22Rv1 (cell line): ENCODE data around the gene TMEFF1.

Experiments used
- H3K27ac ChIP-seq: fragments of 450-650 bp; 2 replicates; pipeline ENCODE4 v1.5.1; 2017
- CTCF ChIP-seq: fragments of 450-650 bp; IDR thresholded peaks from 2 replicates; pipeline ENCODE4 v1.5.1; 2017; ENCODE audit warnings: mild to moderate bottlenecking
- ZFX ChIP-seq: fragments of 450-650 bp; IDR thresholded peaks from 2 replicates; pipeline ENCODE4 v1.6.1; 2017; ENCODE audit warnings: antibody characterized with exemption, borderline replicate concordance

TMEFF1 gene

GRCh38 chr9:100554935-100555401 is 82.0 kb downstream of the TMEFF1 start:
- TF ChIP-seq ZFX (no peak), CTCF (no peak)
- no peak overlapping the region for H3K27ac ChIP-seq

DNA sequence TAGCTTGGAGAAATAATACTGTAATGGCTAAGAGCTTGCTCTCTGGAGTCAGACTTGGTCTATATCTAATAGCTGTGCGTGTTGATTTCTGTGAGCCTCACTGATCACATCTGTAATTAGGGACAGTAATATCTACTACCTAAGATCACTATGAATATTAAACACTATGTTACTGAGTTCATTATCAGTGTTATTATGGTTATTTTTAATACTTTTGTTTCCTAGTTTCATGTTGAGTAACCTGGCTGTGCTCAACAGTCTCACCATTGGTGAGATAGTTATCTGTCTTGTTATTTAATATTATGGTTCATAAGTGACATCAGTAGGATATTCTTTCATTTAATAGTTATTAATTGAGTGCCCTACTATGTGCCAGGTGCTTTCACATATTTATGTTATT is 82.5 kb downstream of the TMEFF1 start:
- H3K27ac ChIP-seq, result no peak overlapping the region
- TF ChIP-seq ZFX, result no peak
- no peak for TF ChIP-seq CTCF

- TF ChIP-seq ZFX (no peak), CTCF (no peak)
- no peak overlapping the region for H3K27ac ChIP-seq
These were observed 84.1 kb downstream of the TMEFF1 start for GRCh38 chr9:100557053-100557452.

DNA sequence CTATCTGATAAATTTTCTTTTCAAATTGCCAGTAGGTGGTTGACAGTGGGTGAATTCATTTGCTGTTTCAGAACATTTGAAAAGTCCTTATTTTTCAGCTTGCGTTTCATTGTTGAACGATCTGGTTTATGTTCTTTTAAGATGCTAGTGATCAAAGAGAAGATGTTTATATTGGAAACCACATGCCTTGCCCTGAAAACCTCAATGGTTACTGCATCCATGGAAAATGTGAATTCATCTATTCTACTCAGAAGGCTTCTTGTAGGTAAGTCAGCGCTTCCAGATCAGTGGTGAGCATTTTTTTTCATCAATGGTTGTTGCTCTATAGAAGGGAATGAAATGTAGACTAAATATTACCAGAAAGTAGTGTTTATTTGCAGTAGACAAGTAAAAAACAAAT is 88.3 kb downstream of the TMEFF1 start:
- TF ChIP-seq CTCF (no peak), ZFX (no peak)
- no peak overlapping the region for H3K27ac ChIP-seq

DNA sequence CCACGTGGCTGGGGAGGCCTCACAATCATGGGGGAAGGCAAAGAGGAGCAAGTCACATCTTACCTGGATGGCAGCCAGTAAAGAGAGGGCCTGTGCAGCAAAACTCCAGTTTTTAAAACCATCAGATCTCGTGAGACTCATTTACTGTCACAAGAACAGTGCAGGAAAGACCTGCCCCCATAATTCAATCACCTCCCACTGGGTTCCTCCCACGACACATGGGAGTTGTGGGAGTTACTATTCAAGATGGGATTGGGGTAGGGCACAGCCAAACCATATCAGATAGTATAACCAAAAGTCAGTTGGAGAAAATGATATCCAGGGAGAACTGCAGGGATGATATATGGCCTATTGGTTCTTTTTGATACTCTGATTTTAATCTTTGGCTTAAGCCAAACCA is 94.9 kb downstream of the TMEFF1 start:
- TF ChIP-seq CTCF (no peak), ZFX (no peak)

GRCh38 chr9:100573655-100574260 is 100.8 kb downstream of the TMEFF1 start:
- no peak for TF ChIP-seq CTCF
- TF ChIP-seq ZFX, result no peak
- no peak overlapping the region for H3K27ac ChIP-seq

More for the DNA sequence above, 94.9 kb downstream of the TMEFF1 start:
- H3K27ac ChIP-seq, result no peak overlapping the region

GRCh38 chr9:100575006-100575405 is 102.1 kb downstream of the TMEFF1 start:
- TF ChIP-seq ZFX, result no peak
- no peak for TF ChIP-seq CTCF
- no peak overlapping the region for H3K27ac ChIP-seq
